ENCODE measurements around the gene MAN2B2. TPM values are rescaled to one million over a fixed set of nuclear protein-coding genes. Genes with fewer than 3 reads are reported as not detected.

MAN2B2 gene
- total and polyA plus RNA-seq, 2 of the 8 experiments (the other 6 are each of a cell fraction or from before 2014, with no cell fraction given), result 3.3 to 4.0 TPM

- peak; percentile 53; the same call in 1 of the 2 replicates for TF ChIP-seq ATF3 (IDR thresholded peaks at IDR 0.05; ENCODE audit: insufficient read depth, low read depth, low read length)
- TF ChIP-seq CBX5 (IDR thresholded peaks at IDR 0.05; ENCODE audit: low read depth, low read length), result no peak
- peak; percentile 80 to 93 (median 85) for TF ChIP-seq CTCF (IDR thresholded peaks at IDR 0.05; ENCODE audit: control extremely low read depth in 1 of 3, insufficient read depth in 1 of 3, low read depth in 1 of 3, low read length in 3 of 3)
- TF ChIP-seq SP1 (IDR thresholded peaks at IDR 0.05; ENCODE audit: low read depth, low read length), result no peak
- no peak for TF ChIP-seq CEBPB (IDR thresholded peaks at IDR 0.05; ENCODE audit: low read depth, low read length)
- peak; percentile 47; the same call in 1 of the 2 replicates for TF ChIP-seq CREB1 (IDR thresholded peaks at IDR 0.05)
- TF ChIP-seq TBP (IDR thresholded peaks at IDR 0.05; ENCODE audit: low read depth, low read length), result no peak
- no peak for TF ChIP-seq GTF2F1 (IDR thresholded peaks at IDR 0.05; ENCODE audit: borderline replicate concordance, low read depth, low read length)
- TF ChIP-seq PHF8 (conservative IDR thresholded peaks at IDR 0.05; ENCODE audit: low read depth, low read length), result no peak
- TF ChIP-seq KDM1A (IDR thresholded peaks at IDR 0.05; ENCODE audit: borderline replicate concordance, low read length), result no peak
- TF ChIP-seq NANOG (IDR thresholded peaks at IDR 0.05; ENCODE audit: insufficient read depth, low read depth, low read length, poor library complexity, severe bottlenecking), result no peak
- TF ChIP-seq ZNF274 (IDR thresholded peaks at IDR 0.05; ENCODE audit: borderline replicate concordance, extremely low read depth, low read length), result no peak
- TF ChIP-seq SIN3A (conservative IDR thresholded peaks at IDR 0.05 in 1 of 2, IDR thresholded peaks at IDR 0.05 in 1 of 2; ENCODE audit: low read depth in 1 of 2, low read length in 2 of 2), result peak; percentile 98 to 99
- TF ChIP-seq RNF2 (IDR thresholded peaks at IDR 0.05; ENCODE audit: borderline replicate concordance, low read depth, low read length, missing control alignments, poor library complexity, severe bottlenecking), result no peak
- TF ChIP-seq GABPA (IDR thresholded peaks at IDR 0.05; ENCODE audit: borderline replicate concordance, insufficient read depth, low read length), result peak; percentile 64; the same call in 1 of the 2 replicates
- TF ChIP-seq SRF (IDR thresholded peaks at IDR 0.05; ENCODE audit: low read depth, low read length), result no peak
- no peak for TF ChIP-seq KDM4A (IDR thresholded peaks at IDR 0.05; ENCODE audit: low read depth, low read length, severe bottlenecking)
- no peak for TF ChIP-seq CTBP2 (IDR thresholded peaks at IDR 0.05; ENCODE audit: borderline replicate concordance, insufficient read depth, insufficient read length, low read length)
- peak; percentile 71 for TF ChIP-seq TAF7 (optimal IDR thresholded peaks at IDR 0.05; ENCODE audit: borderline replicate concordance, low read depth, low read length)
- TF ChIP-seq KDM5A (IDR thresholded peaks at IDR 0.05; ENCODE audit: low read length), result no peak
Measured at GRCh38 chr4:6546681-6547447, 28.1 kb upstream of the MAN2B2 start (continued).

All from H1 (cell line).